ENCODE results near the gene JADE1. TPM values are rescaled to one million over a fixed set of nuclear protein-coding genes. Genes with fewer than 3 reads are reported as not detected.

The JADE1 gene
- total RNA-seq, 1 donor from 2014 or later = 39.6 TPM

- no peaks in the 10 kb centered on the region for H3K27me3 Mint-ChIP-seq (ENCODE audit: low read depth)
- TF ChIP-seq, protein P1, sequence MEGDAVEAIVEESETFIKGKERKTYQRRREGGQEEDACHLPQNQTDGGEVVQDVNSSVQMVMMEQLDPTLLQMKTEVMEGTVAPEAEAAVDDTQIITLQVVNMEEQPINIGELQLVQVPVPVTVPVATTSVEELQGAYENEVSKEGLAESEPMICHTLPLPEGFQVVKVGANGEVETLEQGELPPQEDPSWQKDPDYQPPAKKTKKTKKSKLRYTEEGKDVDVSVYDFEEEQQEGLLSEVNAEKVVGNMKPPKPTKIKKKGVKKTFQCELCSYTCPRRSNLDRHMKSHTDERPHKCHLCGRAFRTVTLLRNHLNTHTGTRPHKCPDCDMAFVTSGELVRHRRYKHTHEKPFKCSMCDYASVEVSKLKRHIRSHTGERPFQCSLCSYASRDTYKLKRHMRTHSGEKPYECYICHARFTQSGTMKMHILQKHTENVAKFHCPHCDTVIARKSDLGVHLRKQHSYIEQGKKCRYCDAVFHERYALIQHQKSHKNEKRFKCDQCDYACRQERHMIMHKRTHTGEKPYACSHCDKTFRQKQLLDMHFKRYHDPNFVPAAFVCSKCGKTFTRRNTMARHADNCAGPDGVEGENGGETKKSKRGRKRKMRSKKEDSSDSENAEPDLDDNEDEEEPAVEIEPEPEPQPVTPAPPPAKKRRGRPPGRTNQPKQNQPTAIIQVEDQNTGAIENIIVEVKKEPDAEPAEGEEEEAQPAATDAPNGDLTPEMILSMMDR (conservative IDR thresholded peaks at IDR 0.05) = no peak
- H3K27ac Mint-ChIP-seq (ENCODE audit: unreplicated experiment) = no peak overlapping the region
- peaks cover 5% of the 10 kb centered on the region for H3K4me1 Mint-ChIP-seq
- no peak overlapping the region for H3K4me3 Mint-ChIP-seq
- H3K9me3 Mint-ChIP-seq = no peaks in the 10 kb centered on the region
- DNase-seq (ENCODE audit: low read depth, low spot score) = no peak
- H3K36me3 Mint-ChIP-seq (ENCODE audit: low read depth) = peaks cover 11% of the 10 kb centered on the region
Observed at GRCh38 chr4:128837679-128838078, 28.2 kb downstream of the JADE1 start.

- DNase-seq (ENCODE audit: low read depth, low spot score) = no peak
- Mint-ChIP-seq H3K9me3 (no peaks in the 10 kb centered on the region), H3K4me1 (peaks cover 5% of the 10 kb centered on the region), H3K27me3 (ENCODE audit: low read depth) (no peaks in the 10 kb centered on the region), H3K27ac (ENCODE audit: unreplicated experiment) (no peak overlapping the region), H3K36me3 (ENCODE audit: low read depth) (peaks cover 13% of the 10 kb centered on the region), H3K4me3 (no peak overlapping the region)
- TF ChIP-seq, protein P1 (conservative IDR thresholded peaks at IDR 0.05) = peak; percentile 23
Observed at GRCh38 chr4:128840711-128841318, 31.3 kb downstream of the JADE1 start.

GRCh38 chr4:128841402-128841801, 31.9 kb downstream of the JADE1 start:
- H3K4me1 Mint-ChIP-seq = peaks cover 5% of the 10 kb centered on the region
- H3K9me3 Mint-ChIP-seq = no peaks in the 10 kb centered on the region
- H3K4me3 Mint-ChIP-seq = no peak overlapping the region
- no peak overlapping the region for H3K27ac Mint-ChIP-seq (ENCODE audit: unreplicated experiment)
- DNase-seq (ENCODE audit: low read depth, low spot score) = no peak
- peaks cover 13% of the 10 kb centered on the region for H3K36me3 Mint-ChIP-seq (ENCODE audit: low read depth)
- no peaks in the 10 kb centered on the region for H3K27me3 Mint-ChIP-seq (ENCODE audit: low read depth)
- TF ChIP-seq, protein P1 (conservative IDR thresholded peaks at IDR 0.05) = no peak

GRCh38 chr4:128844931-128845330, 35.4 kb downstream of the JADE1 start:
- Mint-ChIP-seq H3K4me1 (no peaks in the 10 kb centered on the region), H3K36me3 (ENCODE audit: low read depth) (peaks cover 27% of the 10 kb centered on the region), H3K9me3 (no peaks in the 10 kb centered on the region), H3K27ac (ENCODE audit: unreplicated experiment) (no peak overlapping the region), H3K4me3 (no peak overlapping the region), H3K27me3 (ENCODE audit: low read depth) (no peaks in the 10 kb centered on the region)
- TF ChIP-seq, protein P1 (conservative IDR thresholded peaks at IDR 0.05) = no peak
- DNase-seq (ENCODE audit: low read depth, low spot score) = no peak

- Mint-ChIP-seq H3K27ac (ENCODE audit: unreplicated experiment) (no peak overlapping the region), H3K27me3 (ENCODE audit: low read depth) (no peaks in the 10 kb centered on the region), H3K9me3 (no peaks in the 10 kb centered on the region), H3K4me3 (no peak overlapping the region), H3K36me3 (ENCODE audit: low read depth) (peaks cover 28% of the 10 kb centered on the region), H3K4me1 (no peaks in the 10 kb centered on the region)
- TF ChIP-seq, protein P1 (conservative IDR thresholded peaks at IDR 0.05) = no peak
- DNase-seq (ENCODE audit: low read depth, low spot score) = no peak
Observed at GRCh38 chr4:128846063-128846462, 36.6 kb downstream of the JADE1 start.
